A549 (cell line): ENCODE measurements around the gene MPPED1. TPM values are rescaled to one million over a fixed set of nuclear protein-coding genes. Genes with fewer than 3 reads are reported as not detected.

ENCODE experiments used
- ATAC-seq, 2 experiments: fragments of 200-7000 bp in 1 of 2; fragments of >200 bp in 1 of 2; cut with Nextera tagmentation in 1 of 2; cut with Tn5 transposase in 1 of 2; 3 replicates each; pipeline versions ENCODE4 v1.8.0 to v1.9.1; 2018 to 2020; ENCODE audit warnings: mild to moderate bottlenecking in 1 of 2, moderate library complexity in 1 of 2
- CTCF ChIA-PET: fragments of 300-600 bp; sonication (Branson Sonifier 250); formaldehyde crosslinking; extraction: SDS; loops from one replicate; lab custom pipeline; 2021; ENCODE audit warnings: antibody characterized with exemption, inconsistent platforms; lab: Yijun Ruan, JAX
- POLR2A ChIA-PET: fragments of 350-600 bp; formaldehyde crosslinking; extraction: SDS; loops from one replicate; lab custom pipeline; 2021; ENCODE audit warnings: antibody characterized with exemption, inconsistent platforms; lab: Yijun Ruan, JAX
- DNase-seq, 2 experiments: peaks; one replicate each; pipeline versions ENCODE4 v3.0.0 to v3.0.0-alpha.2; 2011 to 2016; ENCODE audit warnings: low read depth in 1 of 2, low spot score in 1 of 2
- FAIRE-seq: peaks from 2 replicates; lab custom pipeline; 2011; peaks lifted over from hg19 to GRCh38; lab: Jason Lieb, UNC
- H3K27ac ChIP-seq, 2 experiments: fragments of >200 bp; sonication (Bioruptor Twin); formaldehyde crosslinking; 3 replicates each; pipeline ENCODE4 v1.5.1; 2016 to 2017
- H3K4me1 ChIP-seq: fragments of >200 bp; sonication (Bioruptor Twin); formaldehyde crosslinking; 3 replicates; pipeline ENCODE4 v1.6.1; 2016
- H3K4me2 ChIP-seq: fragments of >200 bp; sonication (Bioruptor Twin); formaldehyde crosslinking; 3 replicates; pipeline ENCODE4 v1.6.1; 2016
- H3K4me3 ChIP-seq: fragments of >200 bp; sonication (Bioruptor Twin); formaldehyde crosslinking; 3 replicates; pipeline ENCODE4 v1.5.1; 2016
- H3K9me3 ChIP-seq: fragments of >200 bp; sonication (Bioruptor Twin); formaldehyde crosslinking; 3 replicates; pipeline ENCODE4 v1.6.1; 2016
- BHLHE40 ChIP-seq: IDR thresholded peaks from 2 replicates; pipeline ENCODE4 v1.6.1; 2012; ENCODE audit warnings: low read depth, low read length, inconsistent platforms
- CHD4 ChIP-seq: fragments of 200-600 bp; sonication (generic); IDR thresholded peaks from 2 replicates; pipeline ENCODE4 v1.6.1; 2016; ENCODE audit warnings: antibody characterized with exemption, mild to moderate bottlenecking, borderline replicate concordance
- EHF ChIP-seq: fragments of 250-450 bp; sonication (Bioruptor Pico); IDR thresholded peaks from 2 replicates; pipeline ENCODE4 v1.5.0; 2020; ENCODE audit warnings: mild to moderate bottlenecking
- ESRRA ChIP-seq: fragments of 150-350 bp; IDR thresholded peaks from 2 replicates; pipeline ENCODE4 v1.6.1; 2014; ENCODE audit warnings: mild to moderate bottlenecking, low read length, borderline replicate concordance
- FOSL2 ChIP-seq, 2 experiments: fragments of 450-650 bp in 1 of 2; fragments of >200 bp in 1 of 2; sonication (Bioruptor Twin) in 1 of 2; formaldehyde crosslinking; IDR thresholded peaks; 2 replicates each; pipeline versions ENCODE4 v1.5.0 to v1.6.1; 2016 to 2020; ENCODE audit warnings: mild to moderate bottlenecking in 1 of 2, moderate library complexity in 1 of 2
- GATA3 ChIP-seq: IDR thresholded peaks from 2 replicates; pipeline ENCODE4 v1.6.1; 2012; ENCODE audit warnings: borderline replicate concordance
- HDAC2 ChIP-seq: fragments of 200-600 bp; sonication (generic); IDR thresholded peaks from 2 replicates; pipeline ENCODE4 v1.6.1; 2016
- HEYL ChIP-seq: fragments of 250-450 bp; sonication (Bioruptor Pico); IDR thresholded peaks from 2 replicates; pipeline ENCODE4 v1.8.0; 2021; ENCODE audit warnings: mild to moderate bottlenecking, moderate library complexity
- HOXA7 ChIP-seq: fragments of 250-450 bp; sonication (Bioruptor Pico); IDR thresholded peaks from 2 replicates; pipeline ENCODE4 v1.5.0; 2020; ENCODE audit warnings: mild to moderate bottlenecking, moderate library complexity
- HOXB13 ChIP-seq: fragments of 250-450 bp; sonication (Bioruptor Pico); IDR thresholded peaks from 2 replicates; pipeline ENCODE4 v1.5.0; 2020; ENCODE audit warnings: low read depth, mild to moderate bottlenecking, moderate library complexity
- JUN ChIP-seq, 2 experiments: fragments of >200 bp; sonication (Bioruptor Twin); formaldehyde crosslinking; IDR thresholded peaks; 2 replicates in 1 of 2; 3 replicates in 1 of 2; pipeline ENCODE4 v1.6.1; 2016 to 2017
- KDM1A ChIP-seq: fragments of 200-600 bp; sonication (generic); IDR thresholded peaks from 2 replicates; pipeline ENCODE4 v1.6.1; 2016; ENCODE audit warnings: low read depth, mild to moderate bottlenecking
- KDM5A ChIP-seq: fragments of 200-600 bp; sonication (generic); IDR thresholded peaks from 2 replicates; pipeline ENCODE4 v1.6.1; 2016; ENCODE audit warnings: antibody characterized with exemption, mild to moderate bottlenecking
- MYC ChIP-seq: IDR thresholded peaks from 2 replicates; pipeline ENCODE4 v1.6.1; 2012; ENCODE audit warnings: mild to moderate bottlenecking, inconsistent platforms, low read length, improper control_type of control experiment, borderline replicate concordance
- SMC3 ChIP-seq: fragments of >200 bp; sonication (Bioruptor Twin); formaldehyde crosslinking; IDR thresholded peaks from 3 replicates; pipeline ENCODE4 v1.6.1; 2018; ENCODE audit warnings: inconsistent platforms
- TP53 ChIP-seq: fragments of 250-450 bp; sonication (Bioruptor Pico); IDR thresholded peaks from 2 replicates; pipeline ENCODE4 v1.5.0; 2021; ENCODE audit warnings: mild to moderate bottlenecking, moderate library complexity
- ZC3H11A ChIP-seq: fragments of 450-650 bp; IDR thresholded peaks from 2 replicates; pipeline ENCODE4 v1.6.1; 2014; ENCODE audit warnings: antibody characterized with exemption, mild to moderate bottlenecking
- WGBS: methylation state at CpG from one replicate; pipeline ENCODE4 v1.1.6; 2017; ENCODE audit errors: missing lambda C conversion rate; 5-methylcytosine and 5-hydroxymethylcytosine counted together
- polyA plus RNA-seq, 4 experiments: library from polyadenylated mRNA; depleted of rRNA in 3 of 4; stranded (reverse); fragments of >200 nt; fragmentation: RNase III in 1 of 4; extraction: RNeasy Plus Mini Kit Qiagen cat#74134 plus additional on column Dnase treatment in 1 of 4; gene quantifications; 2 replicates in 3 of 4; 3 replicates in 1 of 4; pipeline ENCODE4 v1.2.3, GENCODE V29; 2011 to 2017
- TF ChIP-seq, protein P1 (sequence below): IDR thresholded peaks from 2 replicates; pipeline ENCODE4 v1.6.1; 2012; ENCODE audit warnings: low read depth, borderline replicate concordance
- TF ChIP-seq, protein P2 (sequence below): fragments of 450-650 bp; IDR thresholded peaks from 2 replicates; pipeline ENCODE4 v1.6.1; 2014; ENCODE audit warnings: antibody characterized with exemption
- TF ChIP-seq, protein P3 (sequence below): fragments of 150-350 bp; IDR thresholded peaks from 2 replicates; pipeline ENCODE4 v1.6.1; 2014; ENCODE audit warnings: low read depth, mild to moderate bottlenecking, low read length
- TF ChIP-seq, protein P4 (sequence below): fragments of >200 bp; sonication (Bioruptor Twin); formaldehyde crosslinking; IDR thresholded peaks from 3 replicates; pipeline ENCODE4 v1.5.1; 2016
- TF ChIP-seq, protein P5 (sequence below): fragments of 250-450 bp; sonication (Bioruptor Pico); IDR thresholded peaks from 2 replicates; pipeline ENCODE4 v1.5.0; 2021; ENCODE audit warnings: mild to moderate bottlenecking, moderate library complexity, borderline replicate concordance
- TF ChIP-seq, protein P6 (sequence below): fragments of 250-450 bp; sonication (Bioruptor Pico); IDR thresholded peaks from 2 replicates; pipeline ENCODE4 v1.5.0; 2020; ENCODE audit warnings: low read depth, mild to moderate bottlenecking, moderate library complexity

Gene MPPED1
- polyA plus RNA-seq, 2 of the 4 experiments (the other 2 are of a cell fraction): not detected

DNA sequence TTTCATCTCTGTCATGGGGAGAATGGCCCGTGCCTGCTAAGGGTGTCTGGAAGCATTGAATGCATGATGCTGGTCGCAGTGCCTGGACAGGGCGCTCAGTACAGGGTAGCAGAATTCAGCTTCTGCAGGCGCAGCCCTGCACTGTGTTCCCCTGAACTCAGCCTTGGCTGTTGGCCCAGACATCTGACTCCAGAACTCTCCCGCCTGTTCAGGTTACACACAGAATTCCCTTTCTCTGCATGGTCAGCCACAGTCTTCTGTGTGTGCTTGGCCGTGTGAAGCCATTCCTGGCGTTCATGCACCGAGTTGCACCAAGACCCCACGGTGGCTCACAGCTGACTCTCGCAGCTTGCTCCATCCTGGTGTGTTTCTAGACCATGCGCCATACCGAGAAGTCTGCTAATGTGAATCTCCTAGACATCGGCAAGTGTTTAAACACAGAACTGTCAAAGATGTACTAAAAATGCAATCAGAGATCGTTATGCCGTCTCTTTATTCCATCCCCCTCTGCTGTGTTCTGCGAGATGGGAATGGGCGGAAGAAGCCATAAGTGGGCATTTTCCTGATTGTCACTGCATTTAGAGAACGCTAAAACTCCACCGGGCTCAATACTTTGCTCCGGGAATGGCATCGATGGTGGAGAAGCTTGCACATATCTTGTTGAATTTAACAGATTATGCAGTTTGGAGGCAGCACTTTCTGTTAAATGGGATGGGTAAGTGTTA lies 55.6 kb downstream of the MPPED1 start:
- ChIA-PET CTCF (no interaction called here), POLR2A (no interaction called here)
- no peak overlapping the region for H3K27ac ChIP-seq
- DNase-seq: no peak
- 24% methylated on average over 17 of the region's 21 CpGs for WGBS
- H3K4me1 ChIP-seq: no peaks in the 10 kb centered on the region
- FAIRE-seq: no peak
- ATAC-seq: 0 out of 6 replicates have a peak, but pooled peaks of 1 of the 2 experiments have one; percentile 55
- TF ChIP-seq, protein P1, sequence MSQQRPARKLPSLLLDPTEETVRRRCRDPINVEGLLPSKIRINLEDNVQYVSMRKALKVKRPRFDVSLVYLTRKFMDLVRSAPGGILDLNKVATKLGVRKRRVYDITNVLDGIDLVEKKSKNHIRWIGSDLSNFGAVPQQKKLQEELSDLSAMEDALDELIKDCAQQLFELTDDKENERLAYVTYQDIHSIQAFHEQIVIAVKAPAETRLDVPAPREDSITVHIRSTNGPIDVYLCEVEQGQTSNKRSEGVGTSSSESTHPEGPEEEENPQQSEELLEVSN: no peak
- TF ChIP-seq HEYL (CRISPR knock-in tag) (no peak), MYC (no peak), JUN (IDR thresholded peaks at IDR 0.05) (no peak), KDM1A (no peak), TP53 (CRISPR knock-in tag) (no peak), CHD4 (no peak), EHF (no peak), ZC3H11A (no peak), SMC3 (no peak), ESRRA (no peak), BHLHE40 (no peak)
- TF ChIP-seq, protein P2, sequence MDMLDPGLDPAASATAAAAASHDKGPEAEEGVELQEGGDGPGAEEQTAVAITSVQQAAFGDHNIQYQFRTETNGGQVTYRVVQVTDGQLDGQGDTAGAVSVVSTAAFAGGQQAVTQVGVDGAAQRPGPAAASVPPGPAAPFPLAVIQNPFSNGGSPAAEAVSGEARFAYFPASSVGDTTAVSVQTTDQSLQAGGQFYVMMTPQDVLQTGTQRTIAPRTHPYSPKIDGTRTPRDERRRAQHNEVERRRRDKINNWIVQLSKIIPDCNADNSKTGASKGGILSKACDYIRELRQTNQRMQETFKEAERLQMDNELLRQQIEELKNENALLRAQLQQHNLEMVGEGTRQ: no peak
- TF ChIP-seq, protein P3, sequence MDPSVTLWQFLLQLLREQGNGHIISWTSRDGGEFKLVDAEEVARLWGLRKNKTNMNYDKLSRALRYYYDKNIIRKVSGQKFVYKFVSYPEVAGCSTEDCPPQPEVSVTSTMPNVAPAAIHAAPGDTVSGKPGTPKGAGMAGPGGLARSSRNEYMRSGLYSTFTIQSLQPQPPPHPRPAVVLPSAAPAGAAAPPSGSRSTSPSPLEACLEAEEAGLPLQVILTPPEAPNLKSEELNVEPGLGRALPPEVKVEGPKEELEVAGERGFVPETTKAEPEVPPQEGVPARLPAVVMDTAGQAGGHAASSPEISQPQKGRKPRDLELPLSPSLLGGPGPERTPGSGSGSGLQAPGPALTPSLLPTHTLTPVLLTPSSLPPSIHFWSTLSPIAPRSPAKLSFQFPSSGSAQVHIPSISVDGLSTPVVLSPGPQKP: no peak
- TF ChIP-seq, protein P4, sequence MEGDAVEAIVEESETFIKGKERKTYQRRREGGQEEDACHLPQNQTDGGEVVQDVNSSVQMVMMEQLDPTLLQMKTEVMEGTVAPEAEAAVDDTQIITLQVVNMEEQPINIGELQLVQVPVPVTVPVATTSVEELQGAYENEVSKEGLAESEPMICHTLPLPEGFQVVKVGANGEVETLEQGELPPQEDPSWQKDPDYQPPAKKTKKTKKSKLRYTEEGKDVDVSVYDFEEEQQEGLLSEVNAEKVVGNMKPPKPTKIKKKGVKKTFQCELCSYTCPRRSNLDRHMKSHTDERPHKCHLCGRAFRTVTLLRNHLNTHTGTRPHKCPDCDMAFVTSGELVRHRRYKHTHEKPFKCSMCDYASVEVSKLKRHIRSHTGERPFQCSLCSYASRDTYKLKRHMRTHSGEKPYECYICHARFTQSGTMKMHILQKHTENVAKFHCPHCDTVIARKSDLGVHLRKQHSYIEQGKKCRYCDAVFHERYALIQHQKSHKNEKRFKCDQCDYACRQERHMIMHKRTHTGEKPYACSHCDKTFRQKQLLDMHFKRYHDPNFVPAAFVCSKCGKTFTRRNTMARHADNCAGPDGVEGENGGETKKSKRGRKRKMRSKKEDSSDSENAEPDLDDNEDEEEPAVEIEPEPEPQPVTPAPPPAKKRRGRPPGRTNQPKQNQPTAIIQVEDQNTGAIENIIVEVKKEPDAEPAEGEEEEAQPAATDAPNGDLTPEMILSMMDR: no peak
- no peaks in the 10 kb centered on the region; the same call in 1 of the 3 replicates for H3K9me3 ChIP-seq
- 0 out of 3 replicates have a peak overlapping the region, but pooled peaks have one; percentile 8 for H3K4me2 ChIP-seq
- H3K4me3 ChIP-seq: no peak overlapping the region

DNA sequence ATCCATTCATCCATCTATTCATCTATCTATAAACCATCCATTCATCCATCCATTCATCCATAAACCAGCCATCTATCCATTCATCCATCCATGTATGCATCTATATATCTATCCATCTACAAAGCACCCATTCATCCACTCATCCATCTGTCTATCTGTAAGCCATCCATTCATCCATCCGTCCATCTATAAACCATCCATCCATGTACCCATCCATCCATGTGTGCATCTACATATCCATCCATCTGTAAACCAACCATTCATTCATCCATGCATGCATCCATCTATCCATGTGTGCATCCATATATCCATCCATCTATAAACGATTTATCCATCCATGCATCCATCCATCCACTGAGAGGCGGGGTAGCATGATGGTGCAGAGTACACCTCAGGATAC lies 58.4 kb downstream of the MPPED1 start:
- DNase-seq (no peak), FAIRE-seq (no peak), ATAC-seq (no peak)
- no peaks in the 10 kb centered on the region for H3K9me3 ChIP-seq
- ChIA-PET POLR2A (no interaction called here), CTCF (no interaction called here)
- no peak for TF ChIP-seq GATA3
- no peak for TF ChIP-seq FOSL2 (IDR thresholded peaks at IDR 0.05)
- TF ChIP-seq FOSL2 (CRISPR knock-in tag; IDR thresholded peaks at IDR 0.05): no peak
- no peak for TF ChIP-seq KDM5A
- TF ChIP-seq, protein P5, sequence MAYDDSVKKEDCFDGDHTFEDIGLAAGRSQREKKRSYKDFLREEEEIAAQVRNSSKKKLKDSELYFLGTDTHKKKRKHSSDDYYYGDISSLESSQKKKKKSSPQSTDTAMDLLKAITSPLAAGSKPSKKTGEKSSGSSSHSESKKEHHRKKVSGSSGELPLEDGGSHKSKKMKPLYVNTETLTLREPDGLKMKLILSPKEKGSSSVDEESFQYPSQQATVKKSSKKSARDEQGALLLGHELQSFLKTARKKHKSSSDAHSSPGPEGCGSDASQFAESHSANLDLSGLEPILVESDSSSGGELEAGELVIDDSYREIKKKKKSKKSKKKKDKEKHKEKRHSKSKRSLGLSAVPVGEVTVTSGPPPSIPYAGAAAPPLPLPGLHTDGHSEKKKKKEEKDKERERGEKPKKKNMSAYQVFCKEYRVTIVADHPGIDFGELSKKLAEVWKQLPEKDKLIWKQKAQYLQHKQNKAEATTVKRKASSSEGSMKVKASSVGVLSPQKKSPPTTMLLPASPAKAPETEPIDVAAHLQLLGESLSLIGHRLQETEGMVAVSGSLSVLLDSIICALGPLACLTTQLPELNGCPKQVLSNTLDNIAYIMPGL (CRISPR knock-in tag): no peak
- no peak for TF ChIP-seq HEYL (CRISPR knock-in tag)
- no peak for TF ChIP-seq HDAC2
- TF ChIP-seq BHLHE40: no peak
- TF ChIP-seq, protein P6, sequence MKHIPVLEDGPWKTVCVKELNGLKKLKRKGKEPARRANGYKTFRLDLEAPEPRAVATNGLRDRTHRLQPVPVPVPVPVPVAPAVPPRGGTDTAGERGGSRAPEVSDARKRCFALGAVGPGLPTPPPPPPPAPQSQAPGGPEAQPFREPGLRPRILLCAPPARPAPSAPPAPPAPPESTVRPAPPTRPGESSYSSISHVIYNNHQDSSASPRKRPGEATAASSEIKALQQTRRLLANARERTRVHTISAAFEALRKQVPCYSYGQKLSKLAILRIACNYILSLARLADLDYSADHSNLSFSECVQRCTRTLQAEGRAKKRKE (CRISPR knock-in tag): no peak
- no peak for TF ChIP-seq HOXA7 (CRISPR knock-in tag)
- TF ChIP-seq HOXB13 (CRISPR knock-in tag): no peak
- H3K4me3 ChIP-seq: no peak overlapping the region
- 19% methylated on average over 3 of the region's 3 CpGs for WGBS
- H3K4me1 ChIP-seq: no peaks in the 10 kb centered on the region
- no peak overlapping the region for H3K27ac ChIP-seq
- no peak overlapping the region for H3K4me2 ChIP-seq
